GM12891 (cell line): ENCODE measurements around the gene LHX6.
A peak's percentile ranks its signal among the peaks of the same experiment; 100 is the strongest.

Experiments used
- DNase-seq: peaks from one replicate; pipeline ENCODE4 v3.0.0; 2011; ENCODE audit warnings: low spot score; ENCODE audit not compliant: insufficient read length
- FAIRE-seq: peaks from 2 replicates; lab custom pipeline; 2011; peaks lifted over from hg19 to GRCh38; lab: Jason Lieb, UNC
- PAX5 ChIP-seq: IDR thresholded peaks from 2 replicates; pipeline ENCODE4 v1.6.1; 2011; ENCODE audit warnings: low read length, moderate library complexity, mild to moderate bottlenecking; ENCODE audit not compliant: insufficient read depth, severe bottlenecking
- POLR2A ChIP-seq: IDR thresholded peaks from 2 replicates; pipeline ENCODE4 v1.6.1; 2011; ENCODE audit warnings: low read depth, low read length, control low read depth
- POLR2AphosphoS5 ChIP-seq: IDR thresholded peaks from 2 replicates; pipeline ENCODE4 v1.6.1; 2011; ENCODE audit warnings: low read depth, low read length, control low read depth
- POU2F2 ChIP-seq: IDR thresholded peaks from 2 replicates; pipeline ENCODE4 v1.6.1; 2011; ENCODE audit warnings: low read depth, mild to moderate bottlenecking, control low read depth, low read length, moderate library complexity
- SPI1 ChIP-seq: IDR thresholded peaks from 2 replicates; pipeline ENCODE4 v1.6.1; 2011; ENCODE audit warnings: low read depth, low read length, control low read depth
- TAF1 ChIP-seq: IDR thresholded peaks from 2 replicates; pipeline ENCODE4 v1.6.1; 2011; ENCODE audit warnings: low read depth, low read length, control low read depth

The LHX6 gene

GRCh38 chr9:122217640-122218039, 11.1 kb downstream of the LHX6 start:
- no peak for FAIRE-seq

GRCh38 chr9:122216798-122217418, 11.8 kb downstream of the LHX6 start:
- TF ChIP-seq POLR2A = no peak
- no peak for TF ChIP-seq POLR2AphosphoS5
- no peak for TF ChIP-seq SPI1
- TF ChIP-seq POU2F2 = no peak
- TF ChIP-seq PAX5 = no peak
- no peak for TF ChIP-seq TAF1
- DNase-seq (no peak), FAIRE-seq (no peak)

More at GRCh38 chr9:122217640-122218039, 11.1 kb downstream of the LHX6 start:
- TF ChIP-seq POU2F2 (no peak), PAX5 (no peak), POLR2AphosphoS5 (no peak), POLR2A (no peak), SPI1 (no peak), TAF1 (no peak)
- no peak for DNase-seq

- TF ChIP-seq PAX5 = no peak
- no peak for TF ChIP-seq TAF1
- no peak for TF ChIP-seq POU2F2
- no peak for TF ChIP-seq SPI1
- TF ChIP-seq POLR2AphosphoS5 = no peak
- TF ChIP-seq POLR2A = no peak
- DNase-seq (no peak), FAIRE-seq (no peak)
Observed at GRCh38 chr9:122216138-122216797, 12.5 kb downstream of the LHX6 start.

DNA sequence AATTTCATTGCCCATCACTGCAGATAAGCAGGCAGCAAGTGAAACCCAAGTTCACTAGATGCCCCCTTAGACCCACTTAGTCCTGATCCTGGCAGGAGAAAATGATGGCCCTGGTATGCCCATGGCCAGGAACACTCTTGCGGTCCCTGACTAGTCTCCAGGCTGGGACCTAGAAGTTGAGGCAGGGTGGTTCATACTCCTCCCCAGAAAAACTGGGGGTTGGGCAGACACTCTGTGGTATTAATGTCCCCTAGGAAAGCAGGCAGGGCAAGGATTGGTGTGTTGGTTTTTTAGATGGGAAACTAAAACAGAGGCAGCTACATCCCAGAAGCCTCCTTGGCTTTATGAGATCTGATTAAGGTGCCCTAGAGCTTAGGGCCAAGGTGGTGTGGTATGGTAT, 13.1 kb downstream of the LHX6 start:
- DNase-seq (no peak), FAIRE-seq (no peak)
- TF ChIP-seq POLR2A = no peak
- TF ChIP-seq SPI1 = no peak
- TF ChIP-seq POU2F2 = no peak
- no peak for TF ChIP-seq POLR2AphosphoS5
- no peak for TF ChIP-seq PAX5

DNA sequence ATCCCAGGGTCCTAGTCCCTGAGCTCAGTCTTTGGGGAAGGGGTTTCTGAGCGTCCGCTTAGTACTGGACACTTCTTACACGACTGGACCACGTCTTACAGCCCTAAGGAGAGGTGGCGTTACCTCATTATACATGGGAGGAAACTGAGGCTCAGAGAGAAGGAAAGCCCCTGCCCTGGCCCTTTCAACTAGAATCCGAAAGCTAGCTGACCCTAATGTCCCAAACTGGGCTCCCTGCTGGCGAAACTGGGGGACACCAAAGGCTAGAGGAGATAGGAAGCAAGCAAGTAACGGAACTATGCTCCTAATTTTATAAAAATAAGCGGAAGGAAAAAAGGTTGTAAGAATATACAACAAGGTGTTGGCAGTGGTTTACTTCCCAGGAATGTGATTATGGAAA, 14.2 kb downstream of the LHX6 start:
- DNase-seq (no peak), FAIRE-seq (no peak)
- TF ChIP-seq POU2F2 (no peak), SPI1 (no peak), PAX5 (no peak), POLR2A (no peak), TAF1 (no peak), POLR2AphosphoS5 (no peak)

- FAIRE-seq (peak; percentile 47), DNase-seq (peak; percentile 78)
- TF ChIP-seq SPI1 = no peak
- TF ChIP-seq PAX5 = no peak
- TF ChIP-seq POLR2AphosphoS5 = no peak
- no peak for TF ChIP-seq POU2F2
- no peak for TF ChIP-seq POLR2A
- TF ChIP-seq TAF1 = no peak
Observed at GRCh38 chr9:122213589-122214413, 15.0 kb downstream of the LHX6 start.

DNA sequence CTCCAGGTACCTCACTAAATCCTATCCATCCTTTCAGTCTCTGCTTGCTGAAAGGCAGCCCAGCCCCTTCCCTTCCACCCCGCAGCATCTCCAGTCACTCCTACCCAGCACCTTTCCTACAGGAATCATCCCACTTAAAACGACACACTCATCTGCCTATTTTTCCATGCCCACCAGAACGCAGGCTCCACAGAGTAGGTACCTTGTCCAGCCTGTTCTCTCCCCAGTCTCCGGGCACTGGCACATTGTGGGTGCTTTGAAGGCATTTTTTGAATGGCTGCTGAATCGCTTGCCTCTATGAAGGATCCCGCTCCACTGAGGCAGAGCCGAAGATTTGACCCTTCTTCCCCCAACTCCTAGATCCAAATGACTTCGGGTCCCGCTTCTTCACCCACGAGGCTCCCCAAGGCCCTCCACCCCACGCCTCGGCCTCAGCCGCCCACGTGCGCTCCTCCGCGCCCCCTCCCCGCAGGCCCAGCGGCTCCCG, 15.6 kb downstream of the LHX6 start:
- TF ChIP-seq PAX5 (no peak), POLR2AphosphoS5 (no peak), POU2F2 (no peak), SPI1 (no peak), TAF1 (no peak), POLR2A (no peak)
- no peak for FAIRE-seq
- no peak for DNase-seq

GRCh38 chr9:122212473-122213004, 16.2 kb downstream of the LHX6 start:
- FAIRE-seq (no peak), DNase-seq (no peak)
- TF ChIP-seq POLR2AphosphoS5 (no peak), POLR2A (no peak), SPI1 (no peak), PAX5 (no peak), TAF1 (no peak), POU2F2 (no peak)
